Loucy (cell line): ENCODE measurements around the gene MAP1LC3A.

Experiments
- H2AFZ ChIP-seq: fragments of 200-600 bp; sonication (generic); 2 replicates; pipeline ENCODE4 v1.6.0; 2016; ENCODE audit warnings: antibody characterized with exemption, mild to moderate bottlenecking, low read length, moderate library complexity
- H3F3A ChIP-seq: fragments of 200-600 bp; 2 replicates; pipeline ENCODE4 v1.6.0; 2016; ENCODE audit warnings: antibody characterized with exemption, low read depth, mild to moderate bottlenecking
- H3K27me3 ChIP-seq: fragments of 200-600 bp; sonication (generic); 2 replicates; pipeline ENCODE4 v1.6.1; 2014; ENCODE audit warnings: low read length, mild to moderate bottlenecking; ENCODE audit not compliant: insufficient read depth, poor library complexity, severe bottlenecking
- H3K36me3 ChIP-seq: fragments of 200-600 bp; sonication (generic); 2 replicates; pipeline ENCODE4 v1.6.1; 2016; ENCODE audit warnings: low read length; ENCODE audit not compliant: insufficient read depth
- H3K4me1 ChIP-seq: fragments of 200-600 bp; sonication (generic); 2 replicates; pipeline ENCODE4 v1.5.1; 2014; ENCODE audit warnings: low read length, mild to moderate bottlenecking; ENCODE audit not compliant: insufficient read depth, poor library complexity, severe bottlenecking
- H3K4me2 ChIP-seq: fragments of 200-600 bp; sonication (generic); 2 replicates; pipeline ENCODE4 v1.6.0; 2014; ENCODE audit warnings: antibody characterized with exemption, low read length, low read depth, mild to moderate bottlenecking; ENCODE audit not compliant: poor library complexity, severe bottlenecking
- H3K4me3 ChIP-seq: fragments of 200-600 bp; sonication (generic); 2 replicates; pipeline ENCODE4 v1.5.1; 2014; ENCODE audit warnings: low read length, mild to moderate bottlenecking, mixed read lengths; ENCODE audit not compliant: poor library complexity, severe bottlenecking
- H3K79me2 ChIP-seq: fragments of 200-600 bp; sonication (generic); 2 replicates; pipeline ENCODE4 v1.6.1; 2014; ENCODE audit warnings: low read length; ENCODE audit not compliant: insufficient read depth
- H3K9ac ChIP-seq: fragments of 200-600 bp; sonication (generic); 2 replicates; pipeline ENCODE4 v1.6.0; 2014; ENCODE audit warnings: mild to moderate bottlenecking, low read depth, low read length, moderate library complexity; ENCODE audit not compliant: poor library complexity, severe bottlenecking
- H3K9me2 ChIP-seq: fragments of 200-600 bp; sonication (generic); replicated peaks from 2 replicates; pipeline ENCODE4 v1.6.1; 2016; ENCODE audit warnings: low read depth, low read length, mixed read lengths
- H3K9me3 ChIP-seq: fragments of 200-600 bp; sonication (generic); 2 replicates; pipeline ENCODE4 v1.6.1; 2014; ENCODE audit warnings: mild to moderate bottlenecking, antibody characterized with exemption, low read length, low read depth; ENCODE audit not compliant: insufficient read depth
- H4K20me1 ChIP-seq: fragments of 200-600 bp; sonication (generic); 2 replicates; pipeline ENCODE4 v1.6.0; 2014; ENCODE audit warnings: antibody characterized with exemption, low read length, mild to moderate bottlenecking; ENCODE audit not compliant: insufficient read depth, poor library complexity, severe bottlenecking
- CTCF ChIP-seq: fragments of 200-600 bp; sonication (generic); conservative IDR thresholded peaks from 2 replicates; pipeline ENCODE4 v1.5.1; 2014; ENCODE audit warnings: mild to moderate bottlenecking, antibody characterized with exemption, low read length
- EZH2phosphoT487 ChIP-seq: fragments of 200-600 bp; IDR thresholded peaks from 2 replicates; pipeline ENCODE4 v1.6.1; 2018; ENCODE audit warnings: antibody characterized with exemption, mild to moderate bottlenecking, moderate library complexity, borderline replicate concordance

The MAP1LC3A gene

GRCh38 chr20:34537651-34538050, 20.9 kb upstream of the MAP1LC3A start:
- no peak for TF ChIP-seq EZH2phosphoT487
- TF ChIP-seq CTCF = no peak
- Histone ChIP-seq H3K4me3 (no peak overlapping the region), H3F3A (no peaks in the 10 kb centered on the region), H3K27me3 (no peaks in the 10 kb centered on the region), H2AFZ (no peak overlapping the region), H3K4me1 (no peaks in the 10 kb centered on the region), H3K9ac (no peak overlapping the region), H3K36me3 (peaks cover 81% of the 10 kb centered on the region; the same call in 1 of the 2 replicates), H4K20me1 (no peaks in the 10 kb centered on the region), H3K9me2 (no peaks in the 10 kb centered on the region), H3K79me2 (peaks cover 2% of the 10 kb centered on the region; the same call in 1 of the 2 replicates), H3K9me3 (no peaks in the 10 kb centered on the region), H3K4me2 (no peak overlapping the region)

- peaks cover 73% of the 10 kb centered on the region; the same call in 1 of the 2 replicates for H3K36me3 ChIP-seq
- H2AFZ ChIP-seq = no peak overlapping the region
- H3K9ac ChIP-seq = no peak overlapping the region
- no peak overlapping the region for H3K4me2 ChIP-seq
- H4K20me1 ChIP-seq = no peaks in the 10 kb centered on the region
- no peaks in the 10 kb centered on the region for H3K4me1 ChIP-seq
- H3K27me3 ChIP-seq = no peaks in the 10 kb centered on the region
- H3K79me2 ChIP-seq = no peaks in the 10 kb centered on the region
- H3K9me3 ChIP-seq = no peaks in the 10 kb centered on the region
- no peak overlapping the region for H3K4me3 ChIP-seq
- TF ChIP-seq EZH2phosphoT487 = no peak
- peak; percentile 86 for TF ChIP-seq CTCF
- H3F3A ChIP-seq = no peaks in the 10 kb centered on the region
- H3K9me2 ChIP-seq = no peaks in the 10 kb centered on the region
Measured at GRCh38 chr20:34538671-34539123, 19.8 kb upstream of the MAP1LC3A start.

GRCh38 chr20:34539756-34540155, 18.8 kb upstream of the MAP1LC3A start:
- H3K4me1 ChIP-seq = no peaks in the 10 kb centered on the region
- H3K4me3 ChIP-seq = no peak overlapping the region
- peaks cover 63% of the 10 kb centered on the region; the same call in 1 of the 2 replicates for H3K36me3 ChIP-seq
- H3K9me3 ChIP-seq = no peaks in the 10 kb centered on the region
- no peak overlapping the region for H2AFZ ChIP-seq
- H3K79me2 ChIP-seq = no peaks in the 10 kb centered on the region
- H3K9ac ChIP-seq = no peak overlapping the region
- H4K20me1 ChIP-seq = no peaks in the 10 kb centered on the region
- H3K9me2 ChIP-seq = no peaks in the 10 kb centered on the region
- H3K4me2 ChIP-seq = no peak overlapping the region
- no peak for TF ChIP-seq CTCF
- no peak for TF ChIP-seq EZH2phosphoT487
- H3F3A ChIP-seq = no peaks in the 10 kb centered on the region
- H3K27me3 ChIP-seq = no peaks in the 10 kb centered on the region
